Activated naive CD4-positive, alpha-beta T cell treated with anti-CD3 and anti-CD28 coated beads, Interleukin-2, amount 10 ng/mL, durations not matched to agents 7 days and 5 days (primary cell): ENCODE results near the gene SSBP4.

Experiments
- CTCF ChIA-PET: fragments of 350-600 bp; sonication (Branson Sonifier 250); formaldehyde crosslinking; loops from one replicate; lab custom pipeline; 2021; ENCODE audit warnings: antibody characterized with exemption; lab: Charles Lee
- DNase-seq: peaks from one replicate; pipeline ENCODE4 v3.0.0-alpha.2; 2020
- H3K27ac Mint-ChIP-seq: one replicate; pipeline ENCODE4 v1.8.0; 2021; ENCODE audit warnings: mild to moderate bottlenecking, moderate library complexity, mixed read lengths
- H3K27me3 Mint-ChIP-seq: one replicate; pipeline ENCODE4 v1.8.0; 2021; ENCODE audit warnings: mild to moderate bottlenecking, mixed read lengths
- H3K36me3 Mint-ChIP-seq: one replicate; pipeline ENCODE4 v1.8.0; 2021; ENCODE audit warnings: mixed read lengths
- H3K4me1 Mint-ChIP-seq: one replicate; pipeline ENCODE4 v1.8.0; 2021; ENCODE audit warnings: mixed read lengths
- H3K4me3 Mint-ChIP-seq: one replicate; pipeline ENCODE4 v1.8.0; 2021; ENCODE audit warnings: mild to moderate bottlenecking, moderate library complexity, mixed read lengths
- H3K9me3 Mint-ChIP-seq: one replicate; pipeline ENCODE4 v1.8.0; 2021; ENCODE audit warnings: mixed read lengths

SSBP4 gene

DNA sequence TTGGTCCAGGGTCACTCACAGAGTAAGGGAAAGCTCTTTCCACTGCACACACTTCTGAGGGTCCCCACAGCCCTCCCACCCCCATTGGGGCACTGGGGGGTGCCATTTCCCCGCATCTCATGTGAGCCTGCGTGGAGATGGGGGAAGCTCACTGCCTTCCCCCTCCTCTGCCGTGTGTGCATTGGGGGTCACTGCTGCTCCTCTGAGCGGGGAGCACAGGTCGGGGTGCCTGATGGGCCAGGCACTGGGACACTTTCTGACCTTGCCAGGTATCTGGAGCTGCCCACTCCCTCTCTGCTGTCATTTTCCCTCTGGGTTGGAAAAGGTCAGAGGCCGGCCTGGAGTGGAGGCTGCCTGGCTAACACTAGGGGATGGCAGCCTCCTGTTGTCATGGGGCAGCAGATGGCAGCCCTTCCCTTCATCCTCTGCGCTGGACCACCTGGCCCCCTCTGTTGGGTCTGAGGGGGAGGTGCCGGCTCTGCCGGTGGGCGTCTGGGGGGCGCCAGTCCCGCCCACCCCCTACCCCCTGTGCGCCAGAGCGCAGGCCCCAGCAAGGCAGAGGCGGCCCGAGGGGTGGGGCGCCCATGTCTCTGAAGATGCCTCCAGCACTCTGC, 9.1 kb downstream of the SSBP4 start:
- Mint-ChIP-seq H3K4me1 (peaks cover 57% of the 10 kb centered on the region), H3K9me3 (no peaks in the 10 kb centered on the region), H3K36me3 (peaks cover 6% of the 10 kb centered on the region), H3K4me3 (no peak overlapping the region), H3K27me3 (no peaks in the 10 kb centered on the region), H3K27ac (peak overlapping the region; percentile 55)
- DNase-seq = no peak
- CTCF ChIA-PET = interaction anchor here (1.0 kb wide), 1 partner anchor 9 kb away, joined by 3 read pairs; the partner anchor contains the start of gene SSBP4

DNA sequence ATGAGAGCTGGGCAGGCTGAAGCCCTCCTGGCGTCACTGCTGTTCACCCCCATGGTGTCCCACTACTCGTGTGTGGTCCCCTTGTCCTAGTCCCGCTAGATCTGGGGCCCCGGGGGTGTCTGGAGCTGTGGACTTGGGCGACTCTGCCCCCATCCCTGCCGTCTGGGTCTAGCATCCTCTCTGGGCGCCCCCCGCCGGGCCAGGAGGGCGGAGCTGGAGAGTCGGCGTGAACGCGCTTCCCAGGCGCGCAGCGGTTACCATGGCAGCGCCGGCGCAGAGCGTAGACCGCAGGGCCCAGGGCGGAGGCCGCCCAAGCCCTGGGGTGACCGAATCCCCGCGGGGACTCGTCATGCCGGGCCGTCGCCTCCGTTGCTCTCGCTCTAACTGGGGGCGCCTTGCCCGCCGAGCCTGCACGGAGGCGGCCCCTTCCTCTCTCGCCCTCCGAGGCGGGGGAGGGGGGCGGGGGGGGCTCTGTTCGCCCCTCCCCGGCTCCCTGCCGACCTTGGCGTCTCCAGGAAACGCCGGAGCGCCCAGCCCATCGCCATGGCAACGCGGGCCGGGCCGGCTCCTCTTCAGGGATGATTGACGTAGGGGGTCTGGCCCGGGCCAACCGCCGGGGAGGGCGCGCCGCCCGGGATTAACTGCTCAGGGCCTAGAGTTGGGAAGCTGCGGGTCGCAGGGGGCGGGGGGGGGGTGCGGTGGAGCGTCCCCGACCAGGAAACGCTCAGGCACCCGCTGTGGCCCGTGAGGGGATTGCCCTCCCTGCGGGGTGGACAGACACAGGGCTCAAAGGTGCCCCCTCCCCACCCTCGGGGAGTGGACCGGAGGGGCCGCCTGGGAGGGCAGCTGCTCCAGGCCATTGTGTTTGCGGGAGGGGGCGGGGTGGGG, 9.8 kb downstream of the SSBP4 start:
- H3K27me3 Mint-ChIP-seq = no peaks in the 10 kb centered on the region
- peaks cover 50% of the 10 kb centered on the region for H3K4me1 Mint-ChIP-seq
- DNase-seq = peak; percentile 90
- peaks cover 5% of the 10 kb centered on the region for H3K36me3 Mint-ChIP-seq
- H3K27ac Mint-ChIP-seq = peak overlapping the region; percentile 72
- CTCF ChIA-PET = interaction anchor here (1.0 kb wide), 1 partner anchor 10 kb away, joined by 3 read pairs; the partner anchor contains the start of gene SSBP4
- H3K9me3 Mint-ChIP-seq = no peaks in the 10 kb centered on the region
- H3K4me3 Mint-ChIP-seq = peak overlapping the region; percentile 58

DNA sequence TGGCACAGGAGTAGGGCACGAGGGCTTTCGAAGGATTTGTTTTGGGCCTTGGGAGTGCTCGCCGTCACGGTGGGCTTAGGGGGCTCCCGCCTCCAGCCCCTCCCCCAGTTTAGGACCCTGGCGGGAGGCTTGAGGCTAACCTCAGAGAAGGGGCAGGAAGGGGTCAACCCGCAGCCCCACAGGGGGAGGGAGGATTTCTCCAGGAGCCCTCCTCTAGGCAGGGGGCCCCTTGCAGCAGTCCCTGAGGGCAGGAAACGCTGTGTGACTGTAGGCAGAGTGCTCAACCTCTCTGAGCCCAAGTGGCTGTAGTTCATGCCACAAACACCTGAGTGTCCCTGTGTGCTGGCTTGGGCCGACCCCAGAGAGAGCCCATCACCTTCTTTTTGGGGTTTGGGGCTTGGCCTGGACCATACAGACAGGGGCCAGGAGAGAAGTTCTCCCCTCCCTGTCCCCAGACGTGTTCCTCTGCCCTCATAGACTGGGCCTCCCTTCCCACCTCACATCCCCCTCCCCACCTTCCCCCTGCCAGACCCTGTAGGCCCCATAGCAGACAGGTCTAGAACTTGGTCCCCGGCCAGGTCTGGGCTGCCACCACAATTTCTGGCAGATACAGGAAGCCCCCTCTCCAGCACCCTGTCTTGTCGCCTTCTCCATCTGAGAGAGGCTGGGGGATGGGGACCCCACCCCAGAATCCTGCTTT, 10.7 kb downstream of the SSBP4 start:
- Mint-ChIP-seq H3K27ac (peak overlapping the region; percentile 88), H3K9me3 (no peaks in the 10 kb centered on the region), H3K27me3 (no peaks in the 10 kb centered on the region), H3K4me3 (peak overlapping the region; percentile 58), H3K36me3 (peaks cover 9% of the 10 kb centered on the region), H3K4me1 (peaks cover 46% of the 10 kb centered on the region)
- CTCF ChIA-PET = no interaction called here
- DNase-seq = peak; percentile 54

DNA sequence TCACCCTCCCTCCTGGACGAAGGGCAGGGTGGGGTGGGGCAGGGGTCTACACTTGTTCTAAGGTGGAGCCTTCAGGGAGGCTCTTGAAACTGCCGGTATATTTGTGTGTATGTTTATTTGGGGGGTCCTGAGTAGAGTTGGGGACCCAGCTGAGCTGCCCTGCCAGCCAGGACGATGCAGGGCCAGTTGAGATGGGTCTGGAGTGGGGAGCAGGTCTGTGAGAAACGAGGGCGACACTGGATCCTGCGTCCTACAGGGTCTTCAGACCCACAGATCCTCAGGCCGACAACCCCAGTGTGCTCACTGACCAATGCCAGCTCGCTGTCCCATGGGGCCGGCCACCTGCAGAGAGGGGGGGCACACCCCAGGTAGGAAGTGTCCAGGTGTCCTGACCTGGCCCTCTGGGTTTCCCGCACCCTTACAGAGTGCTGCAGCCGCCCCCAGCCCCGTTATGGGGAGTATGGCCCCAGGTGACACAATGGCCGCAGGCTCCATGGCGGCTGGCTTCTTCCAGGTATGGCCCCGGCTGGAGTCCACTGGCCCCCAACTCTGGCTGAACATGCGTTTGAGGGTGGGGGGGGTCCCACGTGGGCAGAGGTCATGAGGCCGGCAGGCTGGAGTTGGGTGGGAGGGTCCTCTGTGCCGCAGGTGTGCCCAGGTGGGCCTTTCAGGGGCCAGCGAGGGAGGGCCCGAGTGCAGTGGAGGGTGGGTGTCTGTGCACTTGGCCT, 11.4 kb downstream of the SSBP4 start:
- DNase-seq = no peak
- peaks cover 42% of the 10 kb centered on the region for H3K4me1 Mint-ChIP-seq
- H3K9me3 Mint-ChIP-seq = no peaks in the 10 kb centered on the region
- H3K36me3 Mint-ChIP-seq = peaks cover 10% of the 10 kb centered on the region
- H3K4me3 Mint-ChIP-seq = no peak overlapping the region
- H3K27me3 Mint-ChIP-seq = no peaks in the 10 kb centered on the region
- no peak overlapping the region for H3K27ac Mint-ChIP-seq
- CTCF ChIA-PET = no interaction called here

DNA sequence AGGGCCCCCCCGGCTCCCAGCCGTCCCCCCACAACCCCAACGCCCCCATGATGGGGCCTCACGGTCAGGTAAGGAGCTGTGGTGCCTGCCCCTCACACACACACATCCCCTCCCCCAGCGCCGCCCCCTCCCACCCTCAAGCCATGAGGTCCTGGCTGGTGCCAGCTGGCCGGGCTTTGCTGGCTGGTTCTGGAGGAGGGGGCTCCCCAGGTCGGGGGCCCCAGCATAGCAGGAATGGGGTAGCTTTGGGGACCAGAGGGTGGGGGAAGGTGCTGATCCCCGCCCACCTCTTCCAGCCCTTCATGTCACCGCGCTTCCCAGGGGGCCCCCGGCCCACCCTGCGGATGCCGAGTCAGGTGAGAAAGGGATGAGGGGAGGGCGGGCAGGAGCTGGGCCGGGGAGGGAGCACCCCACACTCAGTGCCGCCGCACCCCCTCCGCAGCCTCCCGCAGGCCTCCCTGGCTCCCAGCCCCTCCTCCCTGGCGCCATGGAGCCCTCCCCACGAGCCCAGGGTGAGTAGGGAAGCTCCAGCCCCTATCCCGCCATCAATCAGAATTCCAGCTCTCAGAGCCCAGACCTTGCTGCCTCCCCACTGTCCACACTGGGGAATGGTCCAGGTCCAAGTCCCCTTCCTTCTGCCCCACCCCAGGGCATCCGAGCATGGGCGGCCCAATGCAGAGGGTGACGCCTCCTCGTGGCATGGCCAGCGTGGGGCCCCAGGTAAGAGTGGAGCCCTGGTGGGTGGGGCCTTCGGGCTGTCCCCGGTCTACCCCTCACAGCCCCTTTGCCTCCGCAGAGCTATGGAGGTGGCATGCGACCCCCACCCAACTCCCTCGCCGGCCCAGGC, 12.4 kb downstream of the SSBP4 start:
- Mint-ChIP-seq H3K27ac (no peak overlapping the region), H3K4me1 (peaks cover 40% of the 10 kb centered on the region), H3K9me3 (no peaks in the 10 kb centered on the region), H3K4me3 (no peak overlapping the region), H3K36me3 (peaks cover 10% of the 10 kb centered on the region), H3K27me3 (no peaks in the 10 kb centered on the region)
- CTCF ChIA-PET = interaction anchor here (1.0 kb wide), 1 partner anchor 10 kb away, joined by 7 read pairs; no protein-coding TSS in a partner anchor
- DNase-seq = no peak

DNA sequence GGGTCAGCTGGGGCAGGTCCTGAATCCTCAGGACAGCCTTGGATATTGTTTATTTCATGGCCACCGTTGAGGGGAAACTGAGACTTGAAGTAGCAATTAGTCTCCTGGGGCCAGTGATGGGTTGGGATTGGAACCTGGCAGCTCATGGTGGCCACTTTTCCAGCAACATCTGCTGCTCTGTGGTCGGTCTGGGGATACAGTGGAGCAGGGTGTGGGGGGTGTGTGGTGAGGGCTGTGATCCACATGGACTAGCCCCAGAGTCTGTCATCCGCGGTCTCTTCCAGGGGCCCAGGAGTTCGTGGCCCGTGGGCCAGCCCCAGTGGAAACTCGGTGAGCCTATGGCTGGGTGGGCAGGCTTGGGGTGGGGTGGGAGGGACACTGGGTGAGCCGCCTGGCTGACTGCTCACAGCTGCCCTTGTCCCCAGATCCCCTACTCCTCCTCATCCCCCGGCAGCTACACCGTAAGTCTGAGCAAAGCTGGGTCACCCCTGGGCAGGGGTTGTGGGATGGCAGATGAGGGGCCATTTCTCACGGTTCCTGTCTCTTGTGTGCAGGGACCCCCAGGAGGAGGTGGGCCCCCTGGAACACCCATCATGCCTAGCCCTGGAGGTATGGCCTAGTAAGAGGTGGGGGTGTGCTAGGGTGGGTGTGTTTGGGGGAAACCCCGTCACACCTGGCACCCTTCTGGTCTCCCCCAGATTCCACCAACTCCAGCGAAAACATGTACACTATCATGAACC, 13.2 kb downstream of the SSBP4 start:
- CTCF ChIA-PET = interaction anchor here (1.0 kb wide), 1 partner anchor 9 kb away, joined by 7 read pairs; no protein-coding TSS in a partner anchor
- H3K27me3 Mint-ChIP-seq = peaks cover 6% of the 10 kb centered on the region
- DNase-seq = no peak
- peaks cover 38% of the 10 kb centered on the region for H3K4me1 Mint-ChIP-seq
- no peak overlapping the region for H3K27ac Mint-ChIP-seq
- no peaks in the 10 kb centered on the region for H3K9me3 Mint-ChIP-seq
- peak overlapping the region; percentile 18 for H3K4me3 Mint-ChIP-seq
- H3K36me3 Mint-ChIP-seq = peaks cover 10% of the 10 kb centered on the region

DNA sequence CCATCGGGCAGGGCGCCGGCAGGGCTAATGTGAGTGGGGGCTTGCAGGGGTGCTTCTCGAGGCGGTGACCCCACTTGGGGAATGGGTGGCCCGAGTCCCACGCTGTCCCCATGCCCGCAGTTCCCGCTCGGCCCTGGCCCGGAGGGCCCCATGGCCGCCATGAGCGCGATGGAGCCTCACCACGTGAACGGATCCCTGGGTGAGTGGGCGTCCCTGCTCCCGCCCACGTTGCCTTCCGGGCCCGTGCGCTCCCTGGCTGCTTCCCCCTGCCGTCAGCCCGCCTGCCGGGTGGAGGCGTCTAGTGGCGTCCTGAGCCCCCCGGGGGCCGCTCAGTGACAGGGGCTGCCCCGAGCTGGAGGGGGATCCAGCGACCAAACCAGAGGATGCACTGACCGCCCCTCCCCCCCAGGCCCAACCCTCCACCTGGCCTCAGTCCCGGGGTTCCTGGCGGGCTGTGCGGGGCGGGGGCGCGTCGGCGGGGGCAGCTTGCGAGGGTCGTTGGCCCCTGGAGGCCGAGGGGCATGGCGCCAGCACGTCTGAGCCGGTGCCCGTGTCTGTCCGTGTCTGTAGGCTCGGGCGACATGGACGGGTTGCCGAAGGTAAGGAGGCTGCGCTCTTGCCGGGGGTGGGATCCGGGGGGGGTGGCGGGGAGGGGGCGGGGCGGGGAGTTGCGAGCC, 14.0 kb downstream of the SSBP4 start:
- no peak overlapping the region for H3K27ac Mint-ChIP-seq
- H3K9me3 Mint-ChIP-seq = no peaks in the 10 kb centered on the region
- peak overlapping the region; percentile 18 for H3K4me3 Mint-ChIP-seq
- peaks cover 35% of the 10 kb centered on the region for H3K4me1 Mint-ChIP-seq
- CTCF ChIA-PET = no interaction called here
- peaks cover 9% of the 10 kb centered on the region for H3K27me3 Mint-ChIP-seq
- peaks cover 10% of the 10 kb centered on the region for H3K36me3 Mint-ChIP-seq
- DNase-seq = peak; percentile 54

DNA sequence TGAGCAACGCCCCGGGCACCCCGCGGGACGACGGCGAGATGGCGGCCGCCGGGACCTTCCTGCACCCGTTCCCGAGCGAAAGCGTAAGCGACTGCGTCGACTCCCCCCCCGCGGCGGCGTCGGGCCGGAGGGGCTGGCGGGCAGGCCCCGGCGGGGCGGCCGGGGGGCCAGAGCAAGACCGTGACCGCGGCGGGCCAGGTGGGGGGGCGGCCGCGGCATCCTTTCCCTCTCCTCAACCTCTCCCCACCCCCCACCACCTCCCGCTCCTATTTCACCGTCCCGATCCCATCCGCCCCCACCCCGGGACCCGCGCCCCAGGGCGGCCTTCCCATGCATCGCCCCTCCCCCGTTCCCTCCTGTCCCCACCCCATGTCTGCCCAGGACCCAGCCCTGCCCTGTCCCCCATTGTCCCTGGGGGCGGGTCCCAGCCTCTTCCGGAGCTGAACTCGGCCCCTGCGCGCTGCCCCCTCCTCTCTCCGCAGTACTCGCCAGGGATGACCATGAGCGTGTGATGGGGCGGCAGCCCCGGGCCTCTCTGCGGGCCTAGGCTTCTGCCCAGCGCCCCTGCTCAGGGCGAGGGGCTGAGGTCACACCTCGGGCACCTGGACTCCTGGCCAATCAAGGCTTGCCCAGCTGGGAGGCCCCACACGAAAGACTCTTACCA, 14.7 kb downstream of the SSBP4 start:
- no peak for DNase-seq
- Mint-ChIP-seq H3K27me3 (peaks cover 10% of the 10 kb centered on the region), H3K4me3 (no peak overlapping the region), H3K36me3 (peaks cover 10% of the 10 kb centered on the region), H3K27ac (no peak overlapping the region), H3K4me1 (peaks cover 30% of the 10 kb centered on the region), H3K9me3 (no peaks in the 10 kb centered on the region)
- CTCF ChIA-PET = no interaction called here

DNA sequence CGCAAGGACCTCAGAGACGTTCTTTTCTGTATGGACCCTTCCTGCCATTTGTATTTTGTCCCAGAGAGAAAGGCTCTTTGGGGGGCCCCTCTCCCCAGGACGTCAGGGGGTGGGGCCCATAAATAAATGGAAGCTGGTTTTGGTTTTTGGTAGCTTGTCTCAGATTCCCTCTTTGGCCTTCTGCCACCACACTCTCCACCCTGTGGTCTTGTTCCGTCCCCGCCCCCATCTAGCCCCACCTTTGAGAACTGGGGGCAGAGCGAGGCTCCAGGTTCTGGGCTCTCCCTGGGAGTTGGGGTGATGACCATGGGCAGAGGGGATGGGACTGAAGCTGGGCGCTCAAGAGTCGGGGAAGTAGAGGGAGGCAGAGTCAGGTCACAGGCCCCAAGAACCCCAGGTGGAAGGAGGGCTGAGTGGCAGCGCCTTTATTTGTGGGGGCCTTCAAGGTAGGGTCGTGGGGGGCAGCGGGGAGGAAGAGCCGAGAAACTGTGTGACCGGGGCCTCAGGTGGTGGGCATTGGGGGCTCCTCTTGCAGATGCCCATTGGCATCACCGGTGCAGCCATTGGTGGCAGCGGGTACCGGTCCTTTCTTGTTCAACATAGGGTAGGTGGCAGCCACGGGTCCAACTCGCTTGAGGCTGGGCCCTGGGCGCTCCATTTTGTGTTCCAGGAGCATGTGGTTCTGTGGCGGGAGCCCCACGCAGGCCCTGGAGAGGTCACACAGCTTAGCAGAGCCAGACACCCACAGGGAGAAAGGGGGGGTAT, 15.4 kb downstream of the SSBP4 start:
- Mint-ChIP-seq H3K36me3 (peaks cover 10% of the 10 kb centered on the region), H3K27me3 (peaks cover 18% of the 10 kb centered on the region), H3K4me1 (peaks cover 30% of the 10 kb centered on the region), H3K27ac (no peak overlapping the region), H3K9me3 (no peaks in the 10 kb centered on the region), H3K4me3 (no peak overlapping the region)
- DNase-seq = no peak
- CTCF ChIA-PET = no interaction called here

DNA sequence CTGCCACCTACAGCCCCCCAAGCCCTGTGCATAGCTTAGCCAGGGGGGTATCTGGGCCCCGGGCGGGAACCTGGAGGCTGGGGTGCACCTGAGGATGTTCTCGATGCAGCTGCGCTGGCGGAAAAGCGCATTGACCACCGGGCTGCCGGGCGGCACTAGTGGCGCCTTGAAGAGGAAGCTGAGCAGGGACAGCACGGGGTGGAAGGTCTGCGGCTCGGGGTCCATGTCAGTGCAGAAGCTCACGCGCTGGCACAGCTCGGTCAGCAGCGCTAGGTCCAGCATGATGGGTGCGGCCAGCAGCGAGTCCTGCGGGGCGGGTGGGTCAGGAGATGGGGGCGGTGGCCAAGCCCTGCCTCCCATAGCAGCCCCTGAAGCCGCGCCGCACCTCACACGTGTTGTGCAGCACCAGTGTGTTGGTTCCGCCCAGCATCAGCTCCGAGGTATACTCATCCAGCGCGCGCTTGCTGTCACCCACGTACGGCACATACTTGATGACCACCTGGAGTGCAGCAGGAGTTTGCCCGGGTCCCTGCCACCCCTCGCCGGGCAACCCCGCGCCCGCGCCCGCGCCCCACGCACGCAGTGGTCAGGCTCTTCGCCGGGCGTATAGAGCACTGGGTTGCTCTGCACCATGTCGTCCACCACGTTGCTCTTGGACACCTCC, 16.1 kb downstream of the SSBP4 start:
- H3K9me3 Mint-ChIP-seq = no peaks in the 10 kb centered on the region
- no peak overlapping the region for H3K4me3 Mint-ChIP-seq
- CTCF ChIA-PET = interaction anchor here (1.0 kb wide), 1 partner anchor 15 kb away, joined by 3 read pairs; no protein-coding TSS in a partner anchor
- no peak for DNase-seq
- H3K27ac Mint-ChIP-seq = peak overlapping the region; percentile 28
- H3K27me3 Mint-ChIP-seq = peaks cover 18% of the 10 kb centered on the region
- peaks cover 10% of the 10 kb centered on the region for H3K36me3 Mint-ChIP-seq
- peaks cover 23% of the 10 kb centered on the region for H3K4me1 Mint-ChIP-seq
